Pulmonary artery endothelial cell (primary cell): Measurements from ENCODE around the gene POTEF. TPM values are rescaled to one million over a fixed set of nuclear protein-coding genes. Genes with fewer than 3 reads are reported as not detected.
"Not testable (repeated sequence)": the region's sequence is repeated elsewhere in the genome, so short reads cannot be mapped to it uniquely, and the experiment has no call there.

Source experiments
- DNase-seq: peaks from one replicate; pipeline ENCODE4 v3.0.0-alpha.2; 2011; ENCODE audit warnings: low read depth, low spot score
- total RNA-seq: library from RNA; depleted of rRNA; stranded (reverse); fragments of >200 nt; gene quantifications from 2 replicates; pipeline ENCODE4 v1.2.3, GENCODE V29; 2014

Gene POTEF
- total RNA-seq, result under 0.01 TPM in 1 of 2 replicates, not detected in the other

GRCh38 chr2:130129120-130129829, at the start of gene POTEF:
TSS of gene POTEF (minus strand) at chr2:130129222. CDS start at chr2:130120515, 8,707 bp downstream.
- DNase-seq, result not testable (repeated sequence)

DNA sequence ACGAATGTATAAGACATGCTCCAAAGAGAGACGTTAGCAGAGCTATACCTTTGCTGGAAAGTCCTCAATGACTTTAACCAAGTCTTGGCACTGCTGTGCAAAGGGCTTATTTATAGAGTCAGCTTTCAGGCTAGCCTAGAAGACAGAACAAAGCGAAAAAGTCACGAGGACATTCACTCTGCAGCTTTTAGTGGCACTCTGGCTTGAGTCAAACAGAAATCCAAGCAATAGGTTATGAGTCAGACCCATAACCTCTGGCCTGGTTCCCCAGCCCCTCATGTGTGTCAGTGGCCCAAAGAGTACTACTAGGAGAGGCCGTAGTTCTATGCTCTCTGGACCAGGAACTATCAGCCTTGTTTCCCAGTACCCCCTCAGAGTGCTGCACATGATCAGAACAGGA, 45.8 kb upstream of the POTEF start:
- not testable (repeated sequence) for DNase-seq

DNA sequence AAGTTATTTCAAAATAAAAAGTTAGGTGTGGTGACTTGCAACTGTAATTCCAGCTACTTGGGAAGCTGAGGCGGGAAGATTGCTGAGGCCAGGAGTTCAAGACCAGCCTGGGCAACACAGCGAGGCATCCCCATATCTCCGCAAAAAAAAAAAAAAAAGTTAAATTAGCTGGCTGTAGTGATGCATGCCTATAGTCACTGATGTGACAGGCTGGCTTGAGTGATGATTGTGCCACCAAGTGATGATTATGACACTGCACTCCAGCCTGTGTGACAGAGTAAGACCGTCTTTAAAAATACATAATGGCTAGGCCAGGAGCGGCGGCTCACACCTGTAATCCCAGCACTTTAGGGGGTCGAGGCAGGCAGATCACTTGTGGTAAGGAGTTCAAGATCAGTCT, 40.9 kb upstream of the POTEF start:
- DNase-seq, result no peak

DNA sequence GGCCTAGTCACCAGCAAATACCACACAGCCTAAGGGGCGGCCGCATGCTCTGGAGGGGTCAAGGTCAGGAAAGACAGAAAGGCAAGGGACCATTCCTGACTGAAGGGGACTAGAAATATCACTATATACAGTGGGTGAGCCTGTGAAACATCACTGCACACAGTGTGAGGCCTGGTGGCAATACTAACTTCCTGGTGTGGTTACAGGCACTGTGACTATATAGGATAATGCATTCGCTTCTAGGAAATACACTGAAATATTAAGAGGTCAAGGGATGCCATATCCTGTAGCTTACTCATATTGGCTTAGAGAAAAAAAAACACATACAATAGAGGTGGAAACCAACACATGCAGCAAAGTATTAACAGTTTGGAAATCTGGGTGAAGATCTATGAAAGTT, 40.1 kb upstream of the POTEF start:
- not testable (repeated sequence) for DNase-seq

GRCh38 chr2:130166611-130167010, 37.6 kb upstream of the POTEF start:
- DNase-seq, result not testable (repeated sequence)

DNA sequence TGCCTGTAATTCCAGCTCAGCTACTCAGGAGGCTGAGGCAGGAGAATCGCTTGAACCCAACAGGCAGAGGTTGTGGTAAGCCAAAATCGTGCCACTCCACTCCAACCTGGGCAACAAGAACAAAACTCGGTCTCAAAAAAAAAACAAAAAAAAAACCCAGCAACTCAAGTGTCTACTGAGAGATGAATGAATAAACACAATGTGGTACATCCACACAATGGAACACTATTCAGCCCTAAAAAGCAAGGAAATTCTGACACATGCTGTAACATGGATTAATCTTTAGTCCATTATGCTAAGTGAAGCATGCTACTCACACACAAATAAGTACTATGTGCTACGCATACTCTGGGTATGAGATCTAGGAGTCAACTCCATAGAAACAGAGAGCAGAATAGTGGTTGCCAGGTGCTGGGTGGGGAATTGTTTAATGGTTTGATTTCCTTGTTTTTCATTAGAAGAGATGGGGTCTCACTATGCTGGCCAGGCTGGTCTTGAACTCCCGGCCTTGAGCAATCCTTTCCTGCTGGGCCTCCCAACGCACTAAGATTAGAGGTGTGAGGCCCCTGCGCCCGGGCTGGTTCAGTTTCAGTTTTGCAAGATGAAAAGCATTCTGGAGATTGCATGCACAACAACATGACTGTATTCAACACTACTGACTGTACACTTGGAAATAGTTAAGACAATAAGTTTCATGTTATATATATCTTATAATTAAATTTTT, 36.4 kb upstream of the POTEF start:
- DNase-seq, result no peak

DNA sequence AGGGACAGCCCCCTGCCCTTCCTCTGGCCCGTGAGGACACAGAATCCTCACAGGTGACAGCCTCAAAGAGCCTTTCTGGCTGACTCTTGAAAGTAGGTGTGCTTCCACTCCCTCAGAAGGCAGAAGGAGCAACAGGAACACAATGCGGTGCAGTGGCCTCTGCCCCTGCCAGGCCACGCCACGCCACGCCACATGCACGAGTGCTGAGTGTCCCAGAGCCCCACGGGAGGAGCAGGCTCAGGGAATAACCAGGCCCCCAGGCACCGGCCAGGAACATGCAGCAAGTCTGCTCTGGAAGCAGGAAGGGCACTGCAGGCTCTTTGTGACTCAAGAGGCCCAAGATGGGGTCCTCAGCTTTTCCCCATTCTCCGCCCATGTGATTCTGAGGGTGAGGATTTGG, 33.9 kb upstream of the POTEF start:
- no peak for DNase-seq

DNA sequence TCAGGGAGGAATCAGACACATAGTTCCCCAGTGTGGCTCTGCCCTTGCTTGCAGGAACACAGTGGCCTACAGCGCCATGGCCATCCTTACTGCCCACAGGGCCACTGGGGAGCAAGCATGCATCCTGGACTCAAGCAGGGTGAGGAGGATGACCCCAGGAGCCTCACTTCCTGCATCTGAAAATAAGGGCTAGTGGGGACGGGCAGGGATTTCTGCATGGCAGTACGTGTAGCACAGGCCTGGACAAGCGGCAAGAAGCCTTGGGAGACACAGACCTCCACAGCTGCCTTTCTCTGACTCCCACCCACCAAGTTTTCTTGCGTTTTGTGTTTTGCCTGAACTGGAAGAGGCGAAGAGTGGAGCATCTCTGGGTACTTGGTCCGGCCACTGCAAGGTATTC, 33.5 kb upstream of the POTEF start:
- not testable (repeated sequence) for DNase-seq

DNA sequence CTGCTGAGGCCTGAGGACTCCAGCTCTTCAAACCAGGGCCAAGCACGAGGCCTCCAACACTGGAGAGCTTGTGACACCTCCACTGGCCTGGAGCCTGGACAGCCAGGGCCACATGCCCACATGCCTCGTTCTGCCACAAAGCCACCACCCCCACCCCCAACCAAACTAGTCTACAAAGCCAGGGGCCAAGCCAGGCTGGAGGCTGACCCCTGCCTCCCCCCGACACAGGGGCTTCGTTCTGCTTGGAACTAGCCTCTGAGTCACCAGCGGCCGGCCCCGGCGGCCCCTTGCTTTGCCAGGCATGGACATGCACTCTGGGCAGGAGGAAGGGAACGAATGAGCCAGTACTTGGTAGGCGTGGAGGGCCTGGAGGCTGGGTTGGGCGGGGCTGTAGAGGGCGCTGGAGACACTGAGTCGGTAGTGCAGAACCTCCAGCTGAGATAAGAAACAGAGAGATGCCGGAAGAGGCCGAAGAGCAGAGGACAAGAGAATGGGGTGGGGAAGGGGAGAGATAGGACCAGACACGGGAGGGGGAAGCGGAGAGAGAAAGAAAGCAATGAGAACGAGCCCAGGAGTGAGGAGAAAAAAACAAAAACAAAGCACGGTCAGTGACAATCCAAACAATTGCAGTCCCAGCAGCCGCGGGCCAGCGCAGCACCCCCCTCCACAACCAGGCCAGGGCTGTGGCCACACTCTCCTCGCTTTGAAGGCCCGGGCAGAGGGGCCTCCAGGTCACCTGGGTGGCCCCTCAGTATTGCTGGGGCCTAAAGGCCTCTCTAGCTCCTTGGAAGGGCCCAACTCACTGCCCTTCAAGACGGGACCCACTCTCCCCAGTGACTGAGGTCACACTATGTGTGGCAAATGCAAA, 32.0 kb upstream of the POTEF start:
- DNase-seq, result not testable (repeated sequence)

DNA sequence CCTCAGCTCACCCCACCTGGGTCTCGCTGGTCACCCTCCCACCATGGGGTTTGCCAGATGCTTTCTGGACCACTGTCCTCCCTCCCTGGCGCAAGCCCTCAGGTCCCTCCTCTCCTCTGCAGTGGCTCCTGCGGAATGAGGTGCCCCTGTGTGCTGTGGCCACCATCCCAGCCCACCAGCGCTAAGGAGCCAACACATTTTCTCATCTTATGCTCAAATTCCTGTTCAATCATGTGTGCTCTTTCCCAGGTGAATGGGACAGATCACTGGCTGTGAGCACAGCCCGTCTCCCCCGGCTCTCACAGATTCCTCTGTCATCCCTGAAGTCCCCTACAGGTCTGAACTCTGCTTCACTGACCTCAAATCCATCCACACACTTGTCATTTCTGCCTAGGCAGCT, 31.1 kb upstream of the POTEF start:
- no peak for DNase-seq

DNA sequence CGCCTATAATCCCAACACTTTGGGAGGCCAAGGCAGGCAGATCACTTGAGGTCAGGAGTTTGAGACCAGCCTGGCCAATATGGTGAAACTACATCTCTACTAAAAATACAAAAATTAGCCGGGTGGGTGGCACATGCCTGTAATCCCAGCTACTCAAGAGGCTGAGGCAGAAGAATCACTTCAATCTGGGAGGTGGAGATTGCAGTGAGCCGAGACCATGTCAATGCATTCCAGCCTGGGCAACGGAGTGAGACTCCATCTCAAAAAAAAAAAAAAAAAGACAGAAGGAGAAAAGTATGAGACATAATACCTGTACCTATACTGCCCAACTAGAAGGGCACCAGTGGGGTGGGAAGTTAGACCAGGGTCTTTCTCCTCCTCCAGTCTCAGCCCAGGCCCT, 30.4 kb upstream of the POTEF start:
- not testable (repeated sequence) for DNase-seq

GRCh38 chr2:130158631-130159030, 29.6 kb upstream of the POTEF start:
- DNase-seq, result no peak

DNA sequence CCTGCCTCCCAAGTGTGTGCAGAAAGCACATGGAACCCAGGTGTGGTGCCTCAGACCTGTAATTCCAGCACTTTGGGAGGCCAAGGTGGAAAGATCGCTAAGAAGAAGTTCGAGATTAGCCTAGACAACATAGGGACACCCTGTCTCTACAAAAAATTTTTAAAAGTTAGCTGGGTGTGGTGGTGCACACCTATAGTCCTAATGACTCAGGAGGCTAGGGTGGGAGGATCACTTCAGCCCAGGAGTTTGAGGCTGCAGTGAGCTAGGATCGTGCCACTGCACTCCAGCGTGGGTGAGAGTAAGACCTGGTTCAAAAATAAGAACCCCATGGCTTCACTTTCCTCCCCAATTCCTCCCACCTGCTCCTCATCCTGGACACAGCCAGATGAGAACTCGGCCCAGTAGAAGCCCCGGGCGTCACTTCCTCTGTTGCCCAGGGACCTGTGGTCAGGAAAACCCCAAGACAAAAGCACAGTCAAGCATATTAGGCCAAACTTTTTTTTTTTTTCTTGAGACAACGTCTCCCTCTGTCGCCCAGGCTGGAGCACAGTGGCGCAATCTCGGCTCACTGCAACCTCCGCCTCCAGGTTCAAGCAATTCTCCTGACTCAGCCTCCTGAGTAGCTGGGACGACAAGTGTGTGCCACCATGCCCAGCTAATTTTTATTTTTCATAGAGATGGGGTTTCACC, 28.9 kb upstream of the POTEF start:
- DNase-seq, result not testable (repeated sequence)

DNA sequence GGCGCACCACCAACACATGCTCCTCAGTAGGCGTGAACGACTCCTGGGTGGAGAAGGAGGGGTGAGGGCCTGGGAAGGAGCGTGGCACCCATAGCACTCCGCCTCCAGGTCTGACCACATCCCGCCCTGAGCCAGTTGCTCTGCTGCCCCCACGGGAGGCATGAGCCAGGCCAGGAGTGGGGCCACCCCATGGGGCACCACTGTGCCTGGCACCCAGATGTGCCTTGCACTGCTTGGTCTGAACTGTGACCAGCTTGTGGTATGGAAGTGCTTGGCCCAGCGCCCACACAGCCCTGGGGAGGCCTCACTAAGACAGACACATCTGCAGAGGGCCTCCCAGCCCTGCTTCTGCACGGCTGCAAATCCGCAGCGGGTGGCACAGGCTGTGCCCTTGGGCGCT, 28.3 kb upstream of the POTEF start:
- DNase-seq, result not testable (repeated sequence)

DNA sequence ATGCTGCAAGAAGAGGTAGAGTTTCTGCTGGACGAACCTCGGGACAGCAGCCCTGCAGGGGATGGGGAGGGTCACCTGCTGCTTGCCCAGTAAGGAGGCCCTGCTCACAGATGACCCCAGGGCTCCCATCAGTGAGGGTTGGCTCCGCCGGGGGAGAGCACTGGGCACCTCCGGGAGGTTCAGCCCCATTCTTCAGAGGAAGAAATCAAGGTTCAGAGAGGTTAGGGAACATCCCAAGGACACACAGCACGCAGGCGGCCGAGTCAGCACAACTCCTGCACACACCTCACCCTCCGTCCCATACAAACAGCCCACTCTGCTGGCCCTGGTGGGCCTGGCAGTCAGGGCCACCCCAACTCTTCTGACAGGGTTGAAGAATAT, 27.6 kb upstream of the POTEF start:
- no peak for DNase-seq

GRCh38 chr2:130155956-130156623, 27.1 kb upstream of the POTEF start:
- not testable (repeated sequence) for DNase-seq

- DNase-seq, result no peak
Measured at GRCh38 chr2:130154773-130155765, 26.0 kb upstream of the POTEF start.

DNA sequence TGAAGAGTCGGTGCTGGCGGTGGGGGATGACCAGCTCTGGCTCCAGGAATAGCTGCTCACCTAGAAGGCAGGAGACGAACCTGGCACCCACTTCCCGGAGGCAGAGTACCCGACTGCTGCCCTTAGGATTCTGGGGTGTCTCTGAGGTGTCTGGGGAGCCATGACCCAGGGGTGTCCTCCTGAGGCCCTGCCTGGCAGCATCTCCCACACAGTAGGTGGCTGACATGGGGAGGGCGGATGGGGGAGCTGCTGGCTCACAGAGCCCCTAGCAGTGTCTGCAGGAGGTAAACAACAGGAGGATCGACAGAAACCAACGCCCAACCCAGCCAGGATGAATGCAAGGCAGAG, 25.4 kb upstream of the POTEF start:
- DNase-seq, result not testable (repeated sequence)

GRCh38 chr2:130153721-130154422, 24.9 kb upstream of the POTEF start:
- not testable (repeated sequence) for DNase-seq
